CD14-positive monocyte (primary cell): ENCODE measurements around the gene EPN3. TPM values are rescaled to one million over a fixed set of nuclear protein-coding genes. Genes with fewer than 3 reads are reported as not detected.

Experiments
- DNase-seq, 3 donors: peaks; one replicate each; pipeline ENCODE4 v3.0.0-alpha.2; 2011 to 2022
- H2AFZ ChIP-seq: 2 replicates; pipeline ENCODE4 v1.6.0; 2012; ENCODE audit warnings: mild to moderate bottlenecking, low read depth, low read length, inconsistent platforms; ENCODE audit not compliant: insufficient read depth, poor library complexity, severe bottlenecking
- H3K27ac ChIP-seq, 2 donors: 1 replicate in 1 of 2; 2 replicates in 1 of 2; pipeline ENCODE4 v1.5.1; 2012 to 2013; ENCODE audit warnings: low read length in 2 of 2, control low read depth in 1 of 2, inconsistent platforms in 1 of 2, low read depth in 1 of 2, mild to moderate bottlenecking in 1 of 2
- H3K27me3 ChIP-seq, 2 donors: one replicate each; pipeline versions ENCODE4 v1.6.0 to v1.6.1; 2011 to 2013; ENCODE audit warnings: low read length in 2 of 2; ENCODE audit not compliant: control insufficient read depth in 2 of 2, insufficient read depth in 2 of 2
- H3K36me3 ChIP-seq, 2 donors: replicated peaks in 1 of 2; 1 replicate in 1 of 2; 2 replicates in 1 of 2; pipeline versions ENCODE4 v1.5.1 to v1.6.1; 2012 to 2013; ENCODE audit warnings: low read length in 2 of 2, control low read depth in 1 of 2, inconsistent platforms in 1 of 2, mild to moderate bottlenecking in 1 of 2; ENCODE audit not compliant: insufficient read depth in 2 of 2, control insufficient read depth in 1 of 2
- H3K4me1 ChIP-seq, 2 donors: 1 replicate in 1 of 2; 2 replicates in 1 of 2; pipeline versions ENCODE4 v1.5.1 to v1.6.1; 2012 to 2013; ENCODE audit warnings: low read length in 2 of 2, control low read depth in 1 of 2, inconsistent platforms in 1 of 2, mild to moderate bottlenecking in 1 of 2, moderate library complexity in 1 of 2; ENCODE audit not compliant: insufficient read depth in 2 of 2, control insufficient read depth in 1 of 2
- H3K4me2 ChIP-seq: replicated peaks from 2 replicates; pipeline ENCODE3; 2012; ENCODE audit warnings: low read length, moderate library complexity, mild to moderate bottlenecking; ENCODE audit not compliant: poor library complexity, severe bottlenecking; ENCODE audit errors: extremely low read depth
- H3K4me3 ChIP-seq, 3 experiments: fragments of 200-600 bp in 1 of 3; sonication (generic) in 1 of 3; replicated peaks in 1 of 3; 1 replicate in 2 of 3; 2 replicates in 1 of 3; pipeline ENCODE4 v1.5.1; 2011 to 2013; ENCODE audit warnings: low read length in 3 of 3, mild to moderate bottlenecking in 3 of 3, control low read depth in 2 of 3, low read depth in 2 of 3, inconsistent platforms in 1 of 3, moderate library complexity in 1 of 3
- H3K79me2 ChIP-seq: 2 replicates; pipeline ENCODE4 v1.6.0; 2012; ENCODE audit warnings: mild to moderate bottlenecking, control low read depth, inconsistent platforms, low read length, moderate library complexity; ENCODE audit not compliant: insufficient read depth
- H3K9ac ChIP-seq: 2 replicates; pipeline ENCODE4 v1.6.0; 2017; ENCODE audit warnings: low read length, mild to moderate bottlenecking; ENCODE audit not compliant: insufficient read depth, poor library complexity, severe bottlenecking
- H3K9me3 ChIP-seq, 2 donors: replicated peaks in 1 of 2; 1 replicate in 1 of 2; 2 replicates in 1 of 2; pipeline versions ENCODE4 v1.5.1 to v1.6.1; 2012 to 2013; ENCODE audit warnings: low read length in 2 of 2, control low read depth in 1 of 2; ENCODE audit not compliant: control insufficient read depth in 1 of 2, insufficient read depth in 1 of 2
- H4K20me1 ChIP-seq: 2 replicates; pipeline ENCODE4 v1.6.0; 2012; ENCODE audit warnings: mild to moderate bottlenecking, low read length, control low read depth, moderate library complexity; ENCODE audit not compliant: insufficient read depth
- H3K27ac Mint-ChIP-seq, 7 donors: one replicate each; pipeline ENCODE4 v1.8.0; 2020; ENCODE audit warnings: mild to moderate bottlenecking in 7 of 7, mixed read lengths in 7 of 7, moderate library complexity in 6 of 7, inconsistent platforms in 2 of 7
- H3K27me3 Mint-ChIP-seq, 3 donors: one replicate each; pipeline ENCODE4 v1.8.0; 2021 to 2022; ENCODE audit warnings: low read depth in 3 of 3, mild to moderate bottlenecking in 3 of 3, mixed read lengths in 3 of 3, moderate library complexity in 3 of 3, inconsistent platforms in 1 of 3
- H3K36me3 Mint-ChIP-seq, 2 donors: one replicate each; pipeline ENCODE4 v1.8.0; 2020; ENCODE audit warnings: mixed read lengths in 2 of 2, inconsistent platforms in 1 of 2, mild to moderate bottlenecking in 1 of 2
- H3K4me1 Mint-ChIP-seq: one replicate; pipeline ENCODE4 v1.8.0; 2020; ENCODE audit warnings: mild to moderate bottlenecking, mixed read lengths
- H3K4me3 Mint-ChIP-seq, 2 donors: one replicate each; pipeline ENCODE4 v1.8.0; 2020; ENCODE audit warnings: mild to moderate bottlenecking in 2 of 2, mixed read lengths in 2 of 2, moderate library complexity in 1 of 2
- H3K9me3 Mint-ChIP-seq, 7 donors: one replicate each; pipeline ENCODE4 v1.8.0; 2020 to 2022; ENCODE audit warnings: mixed read lengths in 7 of 7, mild to moderate bottlenecking in 6 of 7, moderate library complexity in 6 of 7, inconsistent platforms in 2 of 7
- WGBS: methylation state at CpG from one replicate; pipeline ENCODE4 v1.1.5; 2013; ENCODE audit warnings: missing lambda C conversion rate; ENCODE audit not compliant: insufficient coverage; 5-methylcytosine and 5-hydroxymethylcytosine counted together
- intact Hi-C, 2 donors: fragments of 100-400 bp; cut with micrococcal nuclease; formaldehyde crosslinking; loops; one replicate each; pipeline versions ENCODE4 v1.15.0 to v1.15.1; 2023
- polyA plus RNA-seq, 3 donors: library from polyadenylated mRNA; depleted of rRNA in 1 of 3; unstranded in 2 of 3; stranded (reverse) in 1 of 3; fragments of 300-500 nt in 2 of 3; fragments of >200 nt in 1 of 3; fragmentation: Illumina TruSeq in 2 of 3; gene quantifications; 1 replicate in 2 of 3; 2 replicates in 1 of 3; pipeline ENCODE4 v1.2.3, GENCODE V29; 2012 to 2021
- TF ChIP-seq, protein P1 (sequence below): fragments of 200-600 bp; IDR thresholded peaks from one replicate; pipeline ENCODE4 v1.8.0; 2022; ENCODE audit warnings: antibody characterized with exemption, mild to moderate bottlenecking

The EPN3 gene
- polyA plus RNA-seq, 3 donors, result not detected

DNA sequence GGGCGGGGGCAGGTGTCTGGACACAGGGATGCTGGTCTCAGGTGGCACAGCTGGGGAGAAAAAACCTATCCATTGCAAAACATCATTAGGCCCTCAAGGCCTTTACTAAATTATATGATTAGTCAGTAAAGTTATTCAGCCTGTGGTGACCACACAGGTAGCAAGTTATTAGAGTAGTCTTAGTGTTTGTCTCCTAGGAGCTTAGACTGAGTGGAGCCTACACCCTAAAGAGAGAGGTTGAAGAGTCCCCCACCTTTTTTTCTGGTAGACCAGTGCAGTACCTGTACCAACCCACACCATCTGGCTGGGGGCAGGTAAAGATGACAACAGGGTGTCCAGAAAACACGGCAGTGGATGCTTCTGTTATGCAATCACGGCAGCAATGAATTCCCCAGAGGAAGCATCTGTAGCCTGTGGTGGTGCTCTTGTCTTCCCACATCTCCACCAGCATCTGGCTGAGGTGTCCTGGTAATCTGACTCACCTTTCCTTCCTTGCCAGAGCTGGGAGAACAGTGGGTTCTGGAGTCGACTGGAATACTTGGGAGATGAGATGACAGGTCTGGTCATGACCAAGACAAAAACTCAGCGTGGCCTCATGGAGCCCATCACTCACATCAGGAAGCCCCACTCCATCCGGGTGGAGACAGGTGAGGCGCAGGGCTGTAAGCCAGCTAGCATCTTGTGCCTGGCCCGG is 13.2 kb upstream of the EPN3 start:
- 75% methylated on average over 4 of the region's 8 CpGs for WGBS
- H3K27ac Mint-ChIP-seq, result no peak overlapping the region
- intact Hi-C loops, result no loop called here
- peaks cover 6% of the 10 kb centered on the region for H3K4me1 Mint-ChIP-seq
- Histone ChIP-seq H3K9me3 (no peaks in the 10 kb centered on the region), H3K4me2 (no peak overlapping the region), H4K20me1 (no peaks in the 10 kb centered on the region), H3K27ac (no peak overlapping the region), H2AFZ (no peak overlapping the region), H3K36me3 (no peaks in the 10 kb centered on the region), H3K9ac (no peak overlapping the region), H3K79me2 (no peaks in the 10 kb centered on the region), H3K4me1 (no peaks in the 10 kb centered on the region), H3K27me3 (no peaks in the 10 kb centered on the region), H3K4me3 (no peak overlapping the region)
- no peaks in the 10 kb centered on the region for H3K36me3 Mint-ChIP-seq
- no peak for DNase-seq
- peaks cover 1 to 3% (median 2%) of the 10 kb centered on the region in 3 donors for H3K27me3 Mint-ChIP-seq
- no peak overlapping the region for H3K4me3 Mint-ChIP-seq
- TF ChIP-seq, protein P1, sequence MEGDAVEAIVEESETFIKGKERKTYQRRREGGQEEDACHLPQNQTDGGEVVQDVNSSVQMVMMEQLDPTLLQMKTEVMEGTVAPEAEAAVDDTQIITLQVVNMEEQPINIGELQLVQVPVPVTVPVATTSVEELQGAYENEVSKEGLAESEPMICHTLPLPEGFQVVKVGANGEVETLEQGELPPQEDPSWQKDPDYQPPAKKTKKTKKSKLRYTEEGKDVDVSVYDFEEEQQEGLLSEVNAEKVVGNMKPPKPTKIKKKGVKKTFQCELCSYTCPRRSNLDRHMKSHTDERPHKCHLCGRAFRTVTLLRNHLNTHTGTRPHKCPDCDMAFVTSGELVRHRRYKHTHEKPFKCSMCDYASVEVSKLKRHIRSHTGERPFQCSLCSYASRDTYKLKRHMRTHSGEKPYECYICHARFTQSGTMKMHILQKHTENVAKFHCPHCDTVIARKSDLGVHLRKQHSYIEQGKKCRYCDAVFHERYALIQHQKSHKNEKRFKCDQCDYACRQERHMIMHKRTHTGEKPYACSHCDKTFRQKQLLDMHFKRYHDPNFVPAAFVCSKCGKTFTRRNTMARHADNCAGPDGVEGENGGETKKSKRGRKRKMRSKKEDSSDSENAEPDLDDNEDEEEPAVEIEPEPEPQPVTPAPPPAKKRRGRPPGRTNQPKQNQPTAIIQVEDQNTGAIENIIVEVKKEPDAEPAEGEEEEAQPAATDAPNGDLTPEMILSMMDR, result no peak
- H3K9me3 Mint-ChIP-seq, result no peaks in the 10 kb centered on the region

- Histone ChIP-seq H3K36me3 (no peaks in the 10 kb centered on the region), H3K9me3 (no peaks in the 10 kb centered on the region), H3K79me2 (no peaks in the 10 kb centered on the region), H3K4me2 (no peak overlapping the region), H3K27ac (no peak overlapping the region), H3K4me1 (no peaks in the 10 kb centered on the region), H3K27me3 (no peaks in the 10 kb centered on the region), H4K20me1 (no peaks in the 10 kb centered on the region), H3K9ac (no peak overlapping the region), H3K4me3 (no peak overlapping the region), H2AFZ (no peak overlapping the region)
- 90% methylated on average over 2 of the region's 2 CpGs for WGBS
- Mint-ChIP-seq H3K27me3 (peaks cover 1 to 3% (median 2%) of the 10 kb centered on the region in 3 donors), H3K4me1 (no peaks in the 10 kb centered on the region), H3K9me3 (no peaks in the 10 kb centered on the region), H3K4me3 (no peak overlapping the region), H3K27ac (peak overlapping the region in 1 of 7 donors; percentile 46), H3K36me3 (no peaks in the 10 kb centered on the region)
- DNase-seq, result no peak
- TF ChIP-seq, protein P1, result no peak
- intact Hi-C loops, result no loop called here
Observed at GRCh38 chr17:50520483-50520882, 12.1 kb upstream of the EPN3 start.
